ENCODE data around the gene NSG2. TPM values are rescaled to one million over a fixed set of nuclear protein-coding genes. Genes with fewer than 3 reads are reported as not detected.
"Not testable (repeated sequence)": the region's sequence is repeated elsewhere in the genome, so short reads cannot be mapped to it uniquely, and the experiment has no call there.

NSG2 gene
- total RNA-seq, result not detected in 2 replicates

DNA sequence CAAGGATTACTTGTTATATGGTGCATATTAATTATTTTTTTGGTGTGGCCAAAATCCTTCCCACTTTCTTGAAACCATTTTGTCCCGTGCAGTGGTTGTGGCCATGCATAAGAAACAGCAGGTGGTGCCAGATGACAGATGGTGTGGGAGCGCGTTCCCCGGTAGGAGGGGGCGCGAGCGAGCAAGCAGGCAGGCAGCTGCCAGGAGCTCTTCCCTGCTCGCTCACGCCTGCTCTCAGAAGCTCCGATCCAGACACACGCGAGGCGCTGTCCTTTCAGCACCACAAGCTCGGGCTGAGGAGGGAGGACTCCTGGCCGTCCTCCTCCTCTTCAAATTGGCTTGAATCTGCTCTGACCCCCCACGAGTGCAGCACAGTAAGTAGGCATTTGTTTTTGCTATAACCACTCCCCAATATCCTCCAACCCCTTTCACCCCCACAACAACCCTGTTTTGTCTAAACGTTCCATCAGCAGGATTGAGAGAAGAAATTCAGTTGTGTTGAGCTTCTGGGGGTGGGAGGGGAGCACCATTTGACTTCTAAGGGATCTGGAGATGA lies at the start of gene NSG2:
Gene NSG2, plus strand, starts transcription at position 237 of the 556 bp plus-strand sequence. CDS start 1,050 bp downstream, outside the sequence.
- intact Hi-C loops (cut with micrococcal nuclease), result no loop called here

DNA sequence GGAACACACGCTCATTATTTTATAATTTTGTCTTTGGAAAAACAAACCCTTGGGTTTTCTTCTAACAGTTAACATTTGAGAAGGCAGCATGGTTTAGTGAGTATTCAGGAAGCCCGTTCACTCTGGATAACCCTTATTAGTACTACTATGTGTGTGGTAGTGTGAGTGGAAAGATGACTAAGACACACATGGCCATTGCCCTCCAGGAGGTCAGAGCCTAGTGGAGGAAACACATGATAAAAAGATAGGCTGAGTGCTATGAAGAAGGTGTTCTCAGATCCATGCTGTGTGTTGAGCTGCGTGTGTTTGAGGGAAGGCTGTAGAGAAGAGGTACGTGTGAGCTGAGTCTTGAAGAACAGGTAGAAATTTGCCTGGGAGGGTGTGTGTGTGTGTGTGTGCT lies 48.2 kb upstream of the NSG2 start:
- intact Hi-C loops (cut with micrococcal nuclease), result no loop called here

GRCh38 chr5:173998531-173998930 lies 47.0 kb upstream of the NSG2 start:
- intact Hi-C loops (cut with micrococcal nuclease), result no loop called here

- intact Hi-C loops (cut with micrococcal nuclease), result no loop called here
Observed at GRCh38 chr5:174000076-174000475, 45.4 kb upstream of the NSG2 start.

- intact Hi-C loops (cut with micrococcal nuclease), result no loop called here
Observed at GRCh38 chr5:174003795-174004194, 41.7 kb upstream of the NSG2 start.

GRCh38 chr5:174008922-174009321 lies 36.6 kb upstream of the NSG2 start:
- intact Hi-C loops (cut with micrococcal nuclease), result no loop called here

GRCh38 chr5:174010365-174010764 lies 35.1 kb upstream of the NSG2 start:
- intact Hi-C loops (cut with micrococcal nuclease), result no loop called here

DNA sequence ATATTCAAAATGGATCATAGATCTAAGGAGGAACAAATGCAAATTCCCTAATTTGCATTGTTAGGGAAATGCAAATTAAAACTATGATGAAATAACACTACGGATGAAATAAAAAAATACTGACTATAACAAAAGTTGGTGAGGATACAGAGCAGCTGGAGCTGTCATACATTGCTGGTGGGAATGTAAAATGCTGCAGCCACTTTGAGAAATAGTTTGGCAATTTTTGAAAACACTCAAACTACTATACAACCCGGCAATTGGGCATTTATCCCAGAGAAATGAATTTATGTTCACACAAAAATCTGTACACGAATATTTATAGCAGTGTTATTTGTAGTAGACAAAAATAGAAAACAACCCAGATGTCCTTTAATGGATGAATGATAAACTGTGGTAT lies 34.1 kb upstream of the NSG2 start:
- intact Hi-C loops (cut with micrococcal nuclease), result no loop called here

DNA sequence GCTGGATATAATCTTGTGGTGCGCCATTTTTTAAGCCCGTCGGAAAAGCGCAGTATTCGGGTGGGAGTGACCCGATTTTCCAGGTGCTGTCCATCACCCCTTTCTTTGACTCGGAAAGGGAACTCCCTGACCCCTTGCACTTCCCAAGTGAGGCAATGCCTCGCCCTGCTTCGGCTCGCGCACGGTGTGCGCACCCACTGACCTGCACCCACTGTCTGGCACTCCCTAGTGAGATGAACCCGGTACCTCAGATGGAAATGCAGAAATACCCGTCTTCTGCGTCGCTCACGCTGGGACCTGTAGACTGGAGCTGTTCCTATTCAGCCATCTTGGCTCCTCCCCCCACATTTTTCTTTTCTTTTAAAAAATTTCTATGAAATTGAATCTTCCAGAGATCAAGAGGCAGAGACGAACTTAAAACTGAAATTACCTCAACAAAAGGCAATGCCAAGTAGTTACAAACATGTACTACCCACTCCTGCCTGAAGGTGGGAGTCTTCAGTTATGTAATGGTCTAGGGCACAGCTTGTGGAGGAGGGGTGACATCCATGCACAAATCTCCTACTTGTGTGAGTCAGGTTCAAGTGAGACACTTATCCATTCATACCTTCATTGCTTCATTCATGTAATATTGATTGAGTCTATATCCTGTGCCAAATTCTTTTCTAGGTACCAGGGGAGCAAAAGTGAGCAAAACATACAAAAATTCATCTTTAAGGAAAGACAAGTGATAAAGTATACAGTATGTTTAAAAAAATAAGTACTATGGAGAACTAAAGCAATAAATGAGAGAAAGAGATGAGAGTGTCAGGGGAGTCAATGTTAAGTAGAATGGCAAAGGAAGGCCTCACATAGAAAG lies 25.2 kb upstream of the NSG2 start:
- intact Hi-C loops (cut with micrococcal nuclease), result not testable (repeated sequence)

DNA sequence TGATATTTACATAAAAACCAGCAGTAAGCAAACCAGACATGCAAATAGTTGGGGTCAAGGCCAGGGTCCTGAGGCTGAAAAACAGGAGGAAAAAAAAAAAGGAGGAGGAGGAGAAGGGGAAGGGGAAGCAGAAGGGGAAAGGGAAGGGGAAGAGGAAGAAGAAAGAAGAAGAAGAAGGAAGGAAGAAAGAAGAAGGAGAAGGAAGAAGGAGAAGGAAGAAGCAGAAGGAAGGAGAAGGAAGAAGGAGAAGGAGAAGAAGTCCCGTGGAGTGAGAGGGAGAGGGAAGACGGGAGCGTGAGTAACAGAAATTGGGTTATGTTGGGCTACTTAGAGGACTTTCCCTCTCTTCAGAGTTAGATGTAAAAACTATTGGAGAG lies 24.6 kb upstream of the NSG2 start:
- intact Hi-C loops (cut with micrococcal nuclease), result no loop called here

DNA sequence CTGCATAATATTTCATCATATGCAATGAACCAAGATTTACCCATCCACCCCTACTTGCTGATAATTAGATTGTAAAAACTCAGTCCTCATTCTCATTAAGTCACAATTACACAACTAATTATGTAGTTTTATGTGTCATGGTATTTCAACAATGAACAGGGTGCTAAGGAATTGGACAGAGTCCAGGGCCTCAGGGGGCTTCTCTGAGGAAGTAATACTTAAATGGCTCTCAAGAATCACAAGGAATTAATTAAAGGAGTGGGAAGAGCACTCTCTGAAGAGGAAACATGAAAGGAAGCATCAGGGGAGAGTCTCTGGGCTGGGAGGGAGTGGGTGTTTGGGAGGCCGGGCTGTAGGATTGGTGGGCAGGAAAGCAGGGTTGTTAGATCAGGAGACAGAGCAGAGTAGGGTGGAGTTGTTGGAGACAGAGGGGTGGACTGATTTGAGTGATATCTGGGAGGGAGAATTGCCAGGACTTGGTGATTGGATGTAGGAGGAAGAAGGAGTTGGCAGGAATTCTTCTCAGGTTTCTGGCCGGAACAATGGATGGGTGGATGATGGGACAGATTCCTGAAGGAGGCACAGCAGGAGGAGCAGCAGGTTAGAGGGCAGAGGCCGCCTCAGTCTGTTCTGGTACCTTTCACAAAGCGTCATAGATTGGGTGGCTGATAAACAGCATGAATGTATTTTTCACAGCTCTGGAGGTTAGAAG lies 23.0 kb upstream of the NSG2 start:
- intact Hi-C loops (cut with micrococcal nuclease), result no loop called here

GRCh38 chr5:174030286-174030685 lies 15.2 kb upstream of the NSG2 start:
- intact Hi-C loops (cut with micrococcal nuclease), result no loop called here

- intact Hi-C loops (cut with micrococcal nuclease), result no loop called here
Observed at GRCh38 chr5:174044466-174045254, 846 bp upstream of the NSG2 start.

DNA sequence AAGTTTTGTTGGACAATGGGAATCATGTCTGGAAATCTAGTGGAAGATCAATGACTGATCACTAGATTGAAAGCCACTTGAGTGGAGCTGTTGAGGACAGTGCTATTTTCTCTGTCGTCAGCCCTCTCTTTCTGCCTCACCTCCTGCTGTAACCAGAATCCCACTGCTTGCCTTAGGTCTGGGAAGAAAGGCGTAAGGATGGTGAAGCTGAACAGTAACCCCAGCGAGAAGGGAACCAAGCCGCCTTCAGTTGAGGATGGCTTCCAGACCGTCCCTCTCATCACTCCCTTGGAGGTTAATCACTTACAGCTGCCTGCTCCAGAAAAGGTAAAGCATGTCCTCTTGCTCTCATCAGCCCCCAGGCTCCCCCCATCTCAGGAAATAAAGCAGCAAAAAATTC lies 1.1 kb downstream of the NSG2 start:
- intact Hi-C loops (cut with micrococcal nuclease), result no loop called here

DNA sequence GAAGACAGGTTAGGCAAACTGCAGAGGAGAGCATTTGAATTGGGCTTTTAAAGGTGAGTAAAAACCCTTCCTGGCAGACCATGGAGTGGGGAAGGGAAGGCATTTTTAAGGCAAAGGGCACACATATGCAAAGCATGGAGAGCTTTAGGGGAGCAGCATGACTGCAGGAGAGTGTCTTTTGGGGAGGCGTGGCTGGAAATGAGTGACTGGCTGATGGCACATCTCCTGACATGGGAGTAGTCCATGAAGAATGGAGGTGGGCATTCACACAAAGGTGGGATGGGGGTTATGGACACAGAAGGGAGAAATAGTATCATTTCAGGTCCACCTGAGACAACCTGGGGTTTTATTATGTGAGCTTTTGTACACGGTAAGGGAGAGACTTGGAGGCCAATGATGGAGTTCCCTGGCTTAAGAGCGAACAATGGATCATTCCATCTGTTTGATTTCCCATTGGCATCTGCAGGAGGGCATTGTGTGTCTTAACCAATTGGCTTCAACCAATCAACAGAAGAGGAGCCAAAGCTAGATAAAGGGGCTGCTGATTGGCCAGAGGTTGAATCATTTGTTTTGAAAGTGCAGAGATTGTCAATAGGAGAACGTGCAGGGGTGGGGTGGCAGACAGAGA lies 2.1 kb downstream of the NSG2 start:
- intact Hi-C loops (cut with micrococcal nuclease), result no loop called here

DNA sequence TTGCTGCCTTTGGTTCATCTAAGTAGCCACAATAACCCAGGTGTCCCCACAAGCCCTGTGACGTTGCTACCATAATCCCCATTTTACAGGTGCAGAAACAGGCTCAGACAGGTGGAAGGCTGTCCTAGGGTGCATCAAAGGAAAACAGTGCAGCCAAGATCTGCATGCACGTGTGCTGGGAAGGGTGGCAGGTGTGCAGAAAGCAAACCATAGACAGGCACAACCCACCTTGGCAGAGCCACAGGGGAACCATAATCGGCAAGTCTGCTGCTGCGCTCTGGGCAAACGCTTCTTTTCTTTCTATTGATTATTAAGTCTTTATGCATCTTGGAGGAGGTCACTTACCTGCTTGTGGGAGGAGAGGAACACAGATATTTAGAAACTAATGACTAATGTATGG lies 7.1 kb downstream of the NSG2 start:
- intact Hi-C loops (cut with micrococcal nuclease), result no loop called here

GRCh38 chr5:174053905-174054304 lies 8.4 kb downstream of the NSG2 start:
- intact Hi-C loops (cut with micrococcal nuclease), result no loop called here

- intact Hi-C loops (cut with micrococcal nuclease), result loop anchor here (1.0 kb wide), 1 partner anchor 437 kb away; no protein-coding TSS in a partner anchor
Observed at GRCh38 chr5:174056064-174056847, 10.8 kb downstream of the NSG2 start.

DNA sequence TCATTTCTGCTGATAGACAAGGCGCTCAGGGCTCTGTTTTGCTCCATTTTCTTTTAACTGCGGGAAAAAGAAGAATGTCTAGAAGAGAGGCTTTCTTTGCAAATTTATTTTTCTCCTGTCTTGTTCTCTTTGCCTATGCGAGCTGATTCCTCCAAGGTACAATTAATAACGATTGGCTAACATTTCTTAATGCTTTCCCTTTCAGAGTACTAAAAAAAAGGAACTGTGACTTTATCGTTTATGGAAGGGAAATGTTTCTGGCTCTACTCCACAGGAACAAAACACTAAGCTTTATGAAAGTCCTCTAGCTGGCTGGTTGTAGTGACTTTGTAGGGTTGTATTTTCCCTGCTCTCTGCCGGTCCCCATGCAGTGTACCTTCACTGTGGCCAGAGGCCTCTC lies 11.7 kb downstream of the NSG2 start:
- intact Hi-C loops (cut with micrococcal nuclease), result no loop called here

DNA sequence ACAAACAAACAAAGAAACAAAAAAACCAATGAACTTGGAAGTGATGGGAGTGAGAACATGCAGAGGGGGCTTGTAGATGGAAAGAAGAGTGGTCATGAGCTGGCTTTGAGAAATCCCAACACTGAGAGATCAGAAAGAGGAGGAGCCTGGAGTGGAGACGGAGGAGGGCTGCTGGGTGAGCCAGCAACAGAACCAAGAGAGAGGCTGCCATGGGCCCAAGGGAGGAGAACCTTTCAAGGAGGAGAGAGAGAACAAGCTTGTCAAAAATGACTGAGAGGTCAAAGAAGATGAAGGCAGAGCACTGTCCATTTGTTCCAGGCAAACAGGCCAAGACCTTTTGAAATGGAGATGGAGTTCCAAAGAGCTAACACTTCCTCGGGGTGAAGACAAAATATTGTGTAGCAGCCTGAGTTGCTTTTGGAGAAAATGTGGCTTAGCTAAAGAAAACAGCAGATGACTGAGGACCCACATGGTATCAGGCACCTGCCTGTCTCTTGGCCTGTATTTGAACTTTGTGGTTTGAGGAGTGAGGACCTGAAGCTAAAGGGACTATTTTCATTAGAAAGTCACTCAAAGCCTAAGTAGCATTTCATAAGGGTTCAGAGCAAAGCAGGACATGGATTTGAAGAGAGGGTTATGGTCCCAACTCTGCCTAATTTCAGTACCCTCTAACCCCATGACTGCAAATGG lies 13.1 kb downstream of the NSG2 start:
- intact Hi-C loops (cut with micrococcal nuclease), result no loop called here
